Hepatocyte (in vitro differentiated cells): ENCODE data around the gene TNFRSF21. TPM values are rescaled to one million over a fixed set of nuclear protein-coding genes. Genes with fewer than 3 reads are reported as not detected.

Experiments used
- DNase-seq: peaks from one replicate; pipeline ENCODE4 v3.0.0-alpha.2; 2016; ENCODE audit warnings: low spot score
- H2AFZ ChIP-seq: fragments of 200-600 bp; sonication (generic); 2 replicates; pipeline ENCODE4 v1.6.0; 2016; ENCODE audit warnings: antibody characterized with exemption, mild to moderate bottlenecking
- H3K27ac ChIP-seq: fragments of 200-600 bp; sonication (generic); 2 replicates; pipeline ENCODE4 v1.5.1; 2016; ENCODE audit warnings: mild to moderate bottlenecking
- H3K27me3 ChIP-seq: fragments of 200-600 bp; sonication (generic); 2 replicates; pipeline ENCODE4 v1.6.1; 2016
- H3K36me3 ChIP-seq: fragments of 200-600 bp; sonication (generic); replicated peaks from 2 replicates; pipeline ENCODE4 v1.5.1; 2016; ENCODE audit warnings: low read depth; ENCODE audit not compliant: insufficient read depth
- H3K4me1 ChIP-seq: fragments of 200-600 bp; sonication (generic); 2 replicates; pipeline ENCODE4 v1.5.1; 2016; ENCODE audit warnings: mild to moderate bottlenecking, moderate library complexity; ENCODE audit not compliant: insufficient read depth
- H3K4me2 ChIP-seq: fragments of 200-600 bp; sonication (generic); 2 replicates; pipeline ENCODE4 v1.6.0; 2016
- H3K4me3 ChIP-seq: fragments of 200-600 bp; sonication (generic); 2 replicates; pipeline ENCODE4 v1.5.1; 2016; ENCODE audit warnings: mild to moderate bottlenecking
- H3K79me2 ChIP-seq: fragments of 200-600 bp; sonication (generic); 2 replicates; pipeline ENCODE4 v1.6.0; 2017; ENCODE audit warnings: mild to moderate bottlenecking
- H3K9me2 ChIP-seq: fragments of 200-600 bp; sonication (generic); replicated peaks from 2 replicates; pipeline ENCODE4 v1.6.0; 2017; ENCODE audit warnings: mild to moderate bottlenecking; ENCODE audit not compliant: insufficient read depth
- H3K9me3 ChIP-seq: fragments of 200-600 bp; sonication (generic); 2 replicates; pipeline ENCODE4 v1.5.1; 2016; ENCODE audit warnings: low read depth, mild to moderate bottlenecking
- H4K20me1 ChIP-seq: fragments of 200-600 bp; sonication (generic); 2 replicates; pipeline ENCODE4 v1.6.0; 2016; ENCODE audit warnings: mild to moderate bottlenecking; ENCODE audit not compliant: insufficient read depth, poor library complexity, severe bottlenecking
- EZH2 ChIP-seq: fragments of 200-600 bp; sonication (generic); IDR thresholded peaks from 2 replicates; pipeline ENCODE4 v1.6.1; 2016; ENCODE audit warnings: antibody characterized with exemption, mild to moderate bottlenecking, borderline replicate concordance
- EZH2phosphoT487 ChIP-seq: fragments of 200-600 bp; sonication (generic); IDR thresholded peaks from one replicate; pipeline ENCODE4 v1.6.1; 2018; ENCODE audit warnings: antibody characterized with exemption, mild to moderate bottlenecking, low read depth, moderate library complexity; ENCODE audit not compliant: unreplicated experiment, severe bottlenecking
- WGBS: methylation state at CpG from one replicate; pipeline ENCODE4 v1.1.6; 2016; ENCODE audit warnings: low lambda C conversion rate; ENCODE audit errors: missing lambda C conversion rate; 5-methylcytosine and 5-hydroxymethylcytosine counted together
- polyA plus RNA-seq: library from polyadenylated mRNA; unstranded; fragments of >200 nt; fragmentation: Nextera tagmentation; extraction: Ambion mirVana; gene quantifications from 2 replicates; pipeline ENCODE4 v1.2.1, GENCODE V29; 2016
- total RNA-seq: library from RNA; depleted of rRNA; stranded (reverse); fragments of >200 nt; gene quantifications from 2 replicates; pipeline ENCODE4 v1.2.3, GENCODE V29; 2014
- TF ChIP-seq, protein P1 (sequence below): fragments of 200-600 bp; sonication (generic); IDR thresholded peaks from 2 replicates; pipeline ENCODE4 v1.5.1; 2016; ENCODE audit warnings: antibody characterized with exemption, mild to moderate bottlenecking; ENCODE audit not compliant: poor library complexity

The TNFRSF21 gene
- total and polyA plus RNA-seq, 2 experiments from 2014 or later = 52.1 to 104 TPM

DNA sequence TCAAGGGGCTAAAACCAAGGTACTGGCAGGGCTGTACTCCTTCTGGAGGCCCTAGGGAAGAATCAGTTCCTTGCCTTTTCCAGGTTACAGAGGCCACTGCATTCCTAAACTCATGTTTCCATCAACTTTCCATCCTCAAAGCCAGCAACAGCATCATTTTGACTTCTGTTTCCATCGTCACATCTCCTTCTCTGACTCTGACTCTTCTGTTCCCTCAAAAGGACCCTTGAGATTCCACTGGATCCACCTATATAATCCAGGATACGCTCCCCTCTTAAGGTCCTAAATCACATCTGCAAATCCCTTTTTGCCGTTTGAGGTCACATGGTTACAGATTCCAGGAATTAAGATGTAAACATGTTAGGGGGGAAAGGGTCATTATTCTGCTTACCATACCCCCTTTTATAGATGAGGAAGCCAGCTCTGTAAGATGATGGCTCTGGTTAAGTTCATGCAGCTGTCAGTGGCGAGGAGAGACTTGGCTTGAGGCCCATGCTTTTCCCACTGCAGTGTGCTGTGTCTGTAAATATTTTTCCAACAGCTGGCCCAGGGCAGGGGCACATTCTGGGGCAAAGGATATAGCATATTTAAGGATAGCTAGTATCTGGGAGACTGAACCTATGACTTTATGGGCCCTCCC, 114.6 kb downstream of the TNFRSF21 start:
- Histone ChIP-seq H2AFZ (no peak overlapping the region), H3K79me2 (no peaks in the 10 kb centered on the region), H3K4me2 (no peak overlapping the region), H3K27me3 (no peaks in the 10 kb centered on the region), H3K9me2 (no peaks in the 10 kb centered on the region), H3K27ac (peak overlapping the region; percentile 51), H3K36me3 (no peaks in the 10 kb centered on the region), H3K4me1 (peaks cover 5% of the 10 kb centered on the region), H3K9me3 (no peaks in the 10 kb centered on the region), H3K4me3 (no peak overlapping the region), H4K20me1 (no peaks in the 10 kb centered on the region)
- DNase-seq = peak; percentile 63
- TF ChIP-seq, protein P1, sequence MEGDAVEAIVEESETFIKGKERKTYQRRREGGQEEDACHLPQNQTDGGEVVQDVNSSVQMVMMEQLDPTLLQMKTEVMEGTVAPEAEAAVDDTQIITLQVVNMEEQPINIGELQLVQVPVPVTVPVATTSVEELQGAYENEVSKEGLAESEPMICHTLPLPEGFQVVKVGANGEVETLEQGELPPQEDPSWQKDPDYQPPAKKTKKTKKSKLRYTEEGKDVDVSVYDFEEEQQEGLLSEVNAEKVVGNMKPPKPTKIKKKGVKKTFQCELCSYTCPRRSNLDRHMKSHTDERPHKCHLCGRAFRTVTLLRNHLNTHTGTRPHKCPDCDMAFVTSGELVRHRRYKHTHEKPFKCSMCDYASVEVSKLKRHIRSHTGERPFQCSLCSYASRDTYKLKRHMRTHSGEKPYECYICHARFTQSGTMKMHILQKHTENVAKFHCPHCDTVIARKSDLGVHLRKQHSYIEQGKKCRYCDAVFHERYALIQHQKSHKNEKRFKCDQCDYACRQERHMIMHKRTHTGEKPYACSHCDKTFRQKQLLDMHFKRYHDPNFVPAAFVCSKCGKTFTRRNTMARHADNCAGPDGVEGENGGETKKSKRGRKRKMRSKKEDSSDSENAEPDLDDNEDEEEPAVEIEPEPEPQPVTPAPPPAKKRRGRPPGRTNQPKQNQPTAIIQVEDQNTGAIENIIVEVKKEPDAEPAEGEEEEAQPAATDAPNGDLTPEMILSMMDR = no peak
- no peak for TF ChIP-seq EZH2
- no peak for TF ChIP-seq EZH2phosphoT487
- WGBS = 50% methylated on average over 4 of the region's 4 CpGs

DNA sequence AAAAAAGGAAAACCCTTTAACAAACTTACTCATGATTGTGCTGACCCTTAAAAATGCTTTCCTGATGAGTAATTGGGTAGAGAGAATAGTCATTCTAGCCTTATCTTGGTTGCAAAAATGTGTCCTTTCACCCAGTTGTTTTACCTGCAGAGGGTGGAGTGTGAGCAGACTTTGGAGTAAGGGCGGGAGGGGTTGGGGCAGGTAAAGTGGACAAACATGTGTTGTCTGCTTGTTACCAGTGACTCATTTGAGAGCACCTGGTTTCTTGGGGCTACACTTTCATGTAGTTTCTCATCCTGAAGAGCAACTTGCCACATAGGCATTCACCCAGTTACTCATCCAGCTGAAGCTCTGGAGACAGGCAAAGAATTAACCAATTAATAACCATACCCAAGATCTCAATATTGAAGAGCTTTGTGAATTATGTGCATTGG, 121.1 kb downstream of the TNFRSF21 start:
- DNase-seq = peak; percentile 87
- no peak for TF ChIP-seq EZH2phosphoT487
- TF ChIP-seq, protein P1 = no peak
- no peak for TF ChIP-seq EZH2
- Histone ChIP-seq H3K27ac (peak overlapping the region; percentile 96), H3K9me3 (no peaks in the 10 kb centered on the region), H4K20me1 (no peaks in the 10 kb centered on the region), H3K79me2 (no peaks in the 10 kb centered on the region), H3K4me3 (no peak overlapping the region), H3K9me2 (no peaks in the 10 kb centered on the region), H3K27me3 (no peaks in the 10 kb centered on the region), H3K4me1 (peaks cover 30% of the 10 kb centered on the region), H2AFZ (no peak overlapping the region), H3K36me3 (no peaks in the 10 kb centered on the region), H3K4me2 (peak overlapping the region; percentile 43)
- 21% methylated on average over 1 of the region's 1 CpG for WGBS

DNA sequence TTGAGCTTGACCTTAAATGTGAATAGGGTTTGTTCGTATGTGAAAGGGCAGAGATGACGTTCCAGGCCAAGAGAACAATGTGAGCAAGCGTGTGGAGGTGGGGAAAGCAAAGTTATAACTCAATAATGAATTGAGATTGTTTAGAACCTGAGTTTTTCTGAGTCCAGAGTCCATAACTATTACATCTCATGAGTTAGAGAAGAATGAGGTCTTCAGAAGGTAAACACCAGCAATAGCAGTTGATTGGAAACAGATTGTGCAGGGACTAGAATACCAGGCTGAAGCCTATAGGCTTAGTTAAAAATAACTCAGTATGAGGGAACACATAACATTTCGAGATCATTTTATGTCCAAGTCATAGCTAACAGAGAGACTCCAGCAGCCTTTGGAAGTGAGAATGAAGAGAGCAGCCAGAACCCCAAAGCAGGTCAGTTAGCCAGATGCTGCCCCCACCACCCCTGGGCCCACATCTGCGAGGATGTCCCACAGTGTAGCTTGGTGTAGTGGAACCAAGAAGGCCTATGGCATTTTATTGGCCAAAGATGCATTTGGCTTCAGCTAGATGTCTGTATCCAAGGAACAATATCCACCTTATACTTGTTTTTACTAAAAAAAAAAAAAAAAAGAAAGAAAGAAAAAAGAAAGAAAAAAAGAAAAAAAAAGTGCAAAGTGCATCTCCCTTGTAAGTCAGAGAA, 121.7 kb downstream of the TNFRSF21 start:
- Histone ChIP-seq H3K4me1 (peaks cover 30% of the 10 kb centered on the region), H3K27ac (peak overlapping the region; percentile 96), H2AFZ (no peak overlapping the region), H3K79me2 (no peaks in the 10 kb centered on the region), H3K4me3 (no peak overlapping the region), H3K36me3 (no peaks in the 10 kb centered on the region), H3K9me3 (no peaks in the 10 kb centered on the region), H4K20me1 (no peaks in the 10 kb centered on the region), H3K9me2 (no peaks in the 10 kb centered on the region), H3K27me3 (no peaks in the 10 kb centered on the region), H3K4me2 (peak overlapping the region; percentile 54)
- peak; percentile 44 for DNase-seq
- 59% methylated on average over 5 of the region's 5 CpGs for WGBS
- TF ChIP-seq EZH2 = no peak
- TF ChIP-seq EZH2phosphoT487 = no peak

DNA sequence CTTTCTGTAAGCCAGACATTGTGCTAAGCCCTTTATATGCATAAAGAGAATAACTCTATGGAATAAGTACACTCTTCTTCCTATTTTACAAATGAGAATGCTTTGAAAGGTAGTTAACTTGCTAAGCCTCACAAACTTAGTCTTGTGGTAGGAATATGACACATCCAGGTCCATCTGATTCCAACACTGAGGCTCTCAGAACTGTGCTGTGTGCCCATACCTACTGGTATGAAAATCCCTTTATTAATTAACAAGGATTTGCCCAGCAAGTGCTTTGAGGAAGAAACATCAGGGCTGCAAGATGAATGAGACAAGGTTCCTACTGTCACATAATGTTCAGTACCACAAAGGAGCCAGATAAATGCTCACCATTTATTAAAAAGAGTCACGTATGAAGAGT, 122.6 kb downstream of the TNFRSF21 start:
- Histone ChIP-seq H3K4me3 (no peak overlapping the region), H3K27me3 (no peaks in the 10 kb centered on the region), H3K79me2 (no peaks in the 10 kb centered on the region), H2AFZ (peak overlapping the region; percentile 45), H3K36me3 (no peaks in the 10 kb centered on the region), H3K9me2 (no peaks in the 10 kb centered on the region), H3K4me2 (peak overlapping the region; percentile 54), H3K9me3 (no peaks in the 10 kb centered on the region), H4K20me1 (no peaks in the 10 kb centered on the region), H3K27ac (peak overlapping the region; percentile 96), H3K4me1 (peaks cover 30% of the 10 kb centered on the region)
- WGBS = 96% methylated on average over 1 of the region's 1 CpG
- no peak for DNase-seq
- TF ChIP-seq EZH2phosphoT487 (no peak), EZH2 (no peak)
- TF ChIP-seq, protein P1 = no peak
